ENCODE results near the gene RAP2B.

Gene RAP2B

DNA sequence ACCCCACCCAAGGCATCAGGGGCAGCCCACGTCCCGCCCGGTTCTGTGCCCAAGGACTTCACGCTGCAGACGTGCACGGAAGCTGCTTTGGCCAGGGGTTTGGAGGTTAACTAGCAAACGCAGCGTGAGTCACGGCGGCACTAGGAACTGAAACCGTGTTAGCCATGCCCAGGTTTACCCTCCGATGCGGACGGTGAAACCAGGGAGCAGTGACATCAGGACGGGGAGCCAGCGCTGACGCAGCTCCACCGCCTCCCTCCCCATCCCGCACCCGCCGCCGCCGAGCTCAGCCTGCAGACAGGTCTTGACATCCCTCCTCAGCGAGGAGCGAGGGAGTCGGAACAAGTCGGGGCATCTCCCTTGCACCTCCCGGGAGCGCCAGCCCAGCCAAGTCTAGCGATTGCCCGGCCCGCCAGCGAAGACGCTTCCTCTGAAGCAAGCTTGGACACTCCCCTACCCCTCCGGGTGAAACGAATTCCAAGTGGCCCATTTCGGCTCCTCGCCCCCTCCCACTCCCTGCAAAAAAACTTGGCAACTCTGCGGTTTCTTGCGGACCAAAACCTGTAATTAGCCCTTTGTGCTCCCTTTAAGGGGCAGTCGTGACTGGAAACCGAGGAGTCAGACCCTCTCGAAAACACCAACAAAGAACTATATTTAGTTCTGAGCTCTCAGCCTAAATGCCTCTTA lies 1.4 kb upstream of the RAP2B start:
- peak; percentile 78 for DNase-seq (ENCODE audit: low spot score)

DNA sequence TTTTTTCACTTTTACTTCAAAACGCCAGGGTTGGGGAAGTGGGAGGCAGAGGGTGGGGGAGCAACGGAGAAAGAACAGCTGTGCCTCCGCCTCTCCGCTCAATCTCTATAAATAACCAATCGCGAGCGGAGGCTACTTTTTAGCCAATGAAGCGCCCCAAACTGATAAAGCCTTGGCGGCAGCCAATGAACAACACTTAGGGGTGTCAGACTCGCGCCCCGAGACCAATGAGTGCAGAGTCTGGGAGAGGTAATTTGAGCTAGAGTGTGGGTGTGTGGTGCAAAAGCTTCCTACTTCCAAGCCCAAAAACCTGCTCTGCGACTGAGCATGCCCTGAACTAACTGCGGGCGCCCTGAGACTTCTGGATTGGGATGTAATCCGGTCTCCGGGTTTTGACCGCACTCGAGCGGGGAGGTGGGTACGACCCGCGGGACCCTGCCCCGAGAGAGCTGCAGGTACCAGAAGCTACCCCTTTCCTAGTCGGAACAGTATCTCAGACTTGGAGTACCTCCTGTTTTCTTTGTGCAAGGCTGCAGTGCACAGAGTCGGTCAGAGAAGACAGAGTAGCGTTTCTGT lies 800 bp upstream of the RAP2B start:
- DNase-seq (ENCODE audit: low spot score), result peak; percentile 90

DNA sequence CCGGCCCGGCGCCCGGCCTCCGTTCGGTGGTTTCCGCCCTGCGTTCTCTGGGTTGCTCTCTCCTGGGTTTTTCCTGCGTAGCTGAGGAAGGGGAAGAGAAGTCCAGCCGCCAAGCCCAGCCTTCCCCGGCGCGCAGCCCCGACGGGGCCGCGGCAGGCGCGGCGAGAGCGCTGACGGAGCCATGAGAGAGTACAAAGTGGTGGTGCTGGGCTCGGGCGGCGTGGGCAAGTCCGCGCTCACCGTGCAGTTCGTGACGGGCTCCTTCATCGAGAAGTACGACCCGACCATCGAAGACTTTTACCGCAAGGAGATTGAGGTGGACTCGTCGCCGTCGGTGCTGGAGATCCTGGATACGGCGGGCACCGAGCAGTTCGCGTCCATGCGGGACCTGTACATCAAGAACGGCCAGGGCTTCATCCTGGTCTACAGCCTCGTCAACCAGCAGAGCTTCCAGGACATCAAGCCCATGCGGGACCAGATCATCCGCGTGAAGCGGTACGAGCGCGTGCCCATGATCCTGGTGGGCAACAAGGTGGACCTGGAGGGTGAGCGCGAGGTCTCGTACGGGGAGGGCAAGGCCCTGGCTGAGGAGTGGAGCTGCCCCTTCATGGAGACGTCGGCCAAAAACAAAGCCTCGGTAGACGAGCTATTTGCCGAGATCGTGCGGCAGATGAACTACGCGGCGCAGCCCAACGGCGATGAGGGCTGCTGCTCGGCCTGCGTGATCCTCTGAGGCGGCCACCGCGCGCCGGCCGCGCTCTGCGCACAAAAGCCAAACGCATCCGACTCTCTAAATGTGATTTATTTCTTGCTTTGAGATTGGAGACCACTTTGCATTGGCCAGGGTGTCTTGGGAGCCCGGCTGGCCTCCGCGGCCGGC lies 727 bp downstream of the RAP2B start:
- DNase-seq (ENCODE audit: low spot score), result peak; percentile 55

DNA sequence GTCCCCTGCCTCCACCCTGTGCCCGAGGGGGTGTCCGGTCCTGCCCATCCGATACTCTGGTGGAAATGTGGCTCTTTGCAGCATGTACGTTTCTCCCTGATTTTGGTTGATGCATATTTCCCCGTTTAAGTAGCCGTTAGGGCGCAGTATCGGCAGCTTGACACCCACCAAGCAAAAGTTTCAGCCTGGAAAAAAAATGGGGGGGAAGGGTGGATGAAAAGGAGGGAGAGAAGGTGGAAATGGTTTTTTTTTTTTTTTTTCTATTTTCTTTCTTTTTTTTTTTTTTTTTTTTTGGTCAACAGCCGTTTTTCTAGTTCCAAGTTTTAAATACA lies 1.3 kb downstream of the RAP2B start:
- DNase-seq (ENCODE audit: low spot score), result peak; percentile 57

DNA sequence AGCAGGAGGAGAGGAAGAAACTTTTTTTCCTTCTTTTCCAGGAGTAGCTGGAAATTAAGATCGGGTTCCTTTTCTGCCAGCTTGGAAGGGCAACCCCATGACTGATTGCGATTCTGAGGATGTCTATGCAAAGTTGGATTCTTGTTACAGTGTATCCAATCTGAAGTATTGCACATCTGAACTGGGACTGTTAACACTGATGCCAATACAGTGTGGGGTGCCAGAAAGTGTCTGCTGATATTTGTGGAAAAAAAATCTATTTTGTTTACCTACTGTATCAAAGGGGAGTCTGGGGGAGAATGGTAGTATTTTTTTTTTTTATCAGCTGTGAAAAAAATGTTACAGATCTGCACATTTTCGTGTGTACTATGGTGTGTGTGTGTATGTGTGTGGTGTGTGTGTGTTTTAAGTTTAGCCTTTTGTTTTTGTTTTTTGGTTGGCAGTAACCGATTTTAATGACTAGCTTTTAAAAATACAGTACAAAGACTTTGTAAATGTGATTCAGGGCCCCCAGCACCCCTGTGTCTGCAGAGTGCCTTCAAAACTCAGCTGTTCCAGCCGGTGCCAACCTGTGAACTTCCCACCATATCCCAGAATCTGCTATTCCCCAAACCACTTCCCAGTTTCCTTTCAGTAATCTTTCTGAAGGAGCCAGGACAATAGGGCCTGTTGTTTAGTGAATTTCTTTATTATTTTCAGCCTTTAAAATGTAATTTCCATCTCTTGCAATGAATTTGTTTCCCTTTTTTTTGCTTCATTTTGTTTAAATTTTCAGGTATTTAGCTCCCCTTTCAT lies 1.9 kb downstream of the RAP2B start:
- peak; percentile 53 for DNase-seq (ENCODE audit: low spot score)

DNA sequence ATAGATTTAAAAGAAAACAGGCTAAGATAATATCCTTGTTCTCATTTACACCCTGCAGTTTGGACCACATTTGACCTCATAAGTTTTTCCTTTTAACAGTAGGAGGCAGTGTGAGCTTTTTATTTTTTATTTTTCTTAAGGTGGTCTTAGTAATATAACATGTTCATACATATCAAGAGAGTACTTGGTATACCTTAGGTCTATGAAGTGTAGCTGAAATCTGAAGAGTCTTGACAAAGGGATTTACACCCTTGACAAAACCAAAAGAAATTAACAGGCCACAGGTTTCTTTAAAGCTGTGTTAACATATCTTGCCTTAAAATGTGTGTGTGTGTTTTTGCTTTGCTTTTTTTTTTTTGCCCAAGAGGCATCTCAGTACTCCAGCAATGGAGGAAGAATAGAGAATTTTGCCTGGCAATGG lies 3.2 kb downstream of the RAP2B start:
- peak; percentile 63 for DNase-seq (ENCODE audit: low spot score)

DNA sequence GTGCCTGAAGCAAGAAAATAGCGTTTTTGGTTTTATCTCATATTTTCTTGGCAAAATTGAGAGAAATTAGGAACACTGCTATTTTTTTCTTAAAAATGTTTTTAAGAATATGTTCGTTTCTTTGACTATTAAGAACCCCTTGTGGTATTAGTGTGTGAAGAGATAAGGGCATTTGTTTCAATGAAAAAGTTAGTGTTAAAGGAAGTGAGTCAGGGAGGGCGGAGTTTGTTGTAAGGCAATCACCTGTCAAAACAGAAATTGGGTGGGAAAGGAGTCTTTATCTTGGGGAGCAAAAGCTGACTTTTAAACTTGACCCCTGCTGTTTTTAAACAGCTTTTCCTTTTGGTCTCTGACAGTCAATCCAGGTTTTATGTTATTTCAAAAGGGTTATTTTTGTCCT lies 4.2 kb downstream of the RAP2B start:
- peak; percentile 69 for DNase-seq (ENCODE audit: low spot score)

DNA sequence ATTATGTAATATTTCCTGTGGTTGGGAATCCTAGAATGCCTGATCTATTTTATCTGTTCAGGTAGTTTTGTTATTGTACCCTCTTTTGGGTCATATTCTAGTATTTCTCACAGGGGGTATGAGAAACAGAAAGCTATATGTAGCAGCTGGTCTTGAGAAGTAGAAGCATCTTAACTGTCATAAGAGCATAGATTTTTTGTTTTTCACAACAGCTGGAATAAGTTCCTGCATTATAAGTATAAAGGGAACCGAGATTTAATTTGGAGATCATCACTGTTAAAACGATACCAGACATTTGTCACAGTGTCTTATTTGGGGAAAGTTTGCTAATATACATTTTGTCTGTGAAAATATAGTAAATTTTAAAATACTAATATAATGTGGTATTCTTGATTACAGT lies 4.8 kb downstream of the RAP2B start:
- DNase-seq (ENCODE audit: low spot score), result no peak

DNA sequence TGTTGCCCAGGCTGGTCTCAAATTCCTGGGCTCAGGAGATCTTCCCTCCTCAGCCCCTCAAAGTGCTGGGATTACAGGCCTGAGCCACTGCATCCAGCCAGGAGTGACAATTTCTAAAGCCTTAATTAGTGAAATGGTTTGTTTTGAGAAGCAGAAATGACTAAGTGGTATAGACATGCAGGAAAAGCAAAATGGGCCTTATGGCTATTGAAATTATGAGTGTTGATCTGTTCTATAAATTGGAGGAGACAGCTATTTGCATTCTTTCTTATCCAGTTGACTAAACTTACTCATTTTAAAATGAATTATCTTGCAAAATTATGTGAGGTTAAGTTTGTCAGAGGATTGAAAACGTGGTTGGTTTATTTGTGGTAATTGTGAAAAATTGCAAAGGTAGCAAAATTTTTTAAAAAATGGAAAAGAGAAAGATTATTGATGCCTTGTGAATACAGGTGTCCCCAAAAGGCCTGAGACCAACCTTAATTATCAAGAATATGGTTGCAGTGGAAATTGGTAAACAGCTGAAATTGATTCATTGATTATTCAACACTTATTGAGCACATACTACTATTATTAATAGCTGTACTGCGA lies 7.9 kb downstream of the RAP2B start:
- no peak for DNase-seq (ENCODE audit: low spot score)

DNA sequence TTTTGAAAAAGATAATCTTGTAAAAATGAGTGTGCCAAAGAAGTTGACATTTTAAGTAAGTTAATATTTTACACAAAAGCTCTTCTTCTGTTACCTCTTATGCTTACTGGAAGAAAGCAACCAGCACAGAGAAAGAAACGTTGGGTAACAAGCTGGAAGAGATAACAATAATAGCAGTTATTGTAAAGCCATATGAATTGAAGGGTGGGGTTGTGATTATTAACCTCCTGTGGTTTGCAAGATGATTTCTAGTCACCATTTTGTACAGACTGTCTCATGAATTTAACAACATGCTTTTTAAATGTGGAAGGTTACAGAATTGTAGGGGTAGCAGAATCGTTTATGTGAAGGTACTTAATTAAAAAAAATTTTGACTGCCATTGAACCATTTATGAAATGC lies 9.2 kb downstream of the RAP2B start:
- DNase-seq (ENCODE audit: low spot score), result peak; percentile 12

DNA sequence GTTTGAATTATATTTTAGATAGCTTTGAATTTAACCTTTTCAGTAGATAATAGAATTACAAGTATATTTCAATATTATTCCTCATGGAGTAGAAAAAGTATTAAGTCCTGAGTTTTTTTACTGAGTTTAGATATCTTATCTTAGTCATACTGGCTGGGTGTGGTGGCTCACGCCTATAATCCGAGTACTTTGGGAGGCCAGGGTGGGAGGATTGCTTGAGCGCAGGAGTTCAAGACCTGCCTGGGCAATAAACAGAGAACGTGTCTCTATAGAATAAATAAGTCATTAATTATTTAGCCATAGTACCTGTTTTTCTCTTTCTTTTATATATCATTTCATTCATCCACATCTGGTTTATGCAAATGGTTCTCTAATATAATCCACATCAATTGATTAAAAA lies 9.9 kb downstream of the RAP2B start:
- DNase-seq (ENCODE audit: low spot score), result peak; percentile 51

DNA sequence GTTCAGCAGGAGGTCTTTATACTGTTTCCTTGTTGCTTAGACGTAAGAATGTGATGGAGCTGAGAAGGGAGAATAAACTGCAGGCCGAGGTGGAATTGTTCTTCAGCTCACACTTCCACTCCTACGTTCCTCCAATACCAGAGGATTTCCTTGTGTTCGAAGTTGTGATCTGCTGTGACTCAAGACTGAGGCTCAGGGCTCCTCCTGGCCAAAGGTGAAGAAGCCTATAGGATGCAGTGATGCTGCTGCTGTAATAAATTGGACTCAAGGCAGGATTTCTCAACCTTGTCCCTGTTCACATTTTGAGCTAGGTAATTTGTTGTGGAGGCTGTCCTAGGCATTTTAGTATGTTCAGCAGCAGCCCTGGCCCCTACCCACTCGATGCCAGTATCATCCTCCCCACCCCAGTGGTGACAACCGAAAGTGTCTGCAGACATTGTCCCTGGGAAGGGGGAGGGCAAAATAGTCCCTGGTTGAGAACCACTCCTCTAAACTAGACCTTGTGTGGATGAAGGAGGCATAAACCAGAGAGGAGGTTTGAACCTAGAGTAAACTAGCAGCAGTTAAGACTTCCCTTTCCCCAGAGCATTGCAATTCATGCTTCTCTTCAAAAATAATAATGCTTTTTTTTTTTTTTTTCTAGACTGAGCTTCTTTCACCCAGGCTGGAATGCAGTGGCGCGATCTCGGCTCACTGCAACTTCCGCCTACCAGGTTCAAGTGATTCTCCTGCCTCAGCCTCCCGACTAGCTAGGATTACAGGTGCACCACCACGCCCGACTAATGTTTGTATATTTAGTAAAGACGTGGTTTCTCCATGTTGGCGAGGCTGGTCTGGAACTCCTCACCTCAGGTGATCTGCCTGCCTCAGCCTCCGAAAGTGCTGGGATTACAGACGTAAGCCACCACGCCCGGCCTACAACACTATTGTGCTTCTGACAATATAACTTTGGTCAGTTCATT lies 11.1 kb downstream of the RAP2B start:
- DNase-seq (ENCODE audit: low spot score), result no peak

DNA sequence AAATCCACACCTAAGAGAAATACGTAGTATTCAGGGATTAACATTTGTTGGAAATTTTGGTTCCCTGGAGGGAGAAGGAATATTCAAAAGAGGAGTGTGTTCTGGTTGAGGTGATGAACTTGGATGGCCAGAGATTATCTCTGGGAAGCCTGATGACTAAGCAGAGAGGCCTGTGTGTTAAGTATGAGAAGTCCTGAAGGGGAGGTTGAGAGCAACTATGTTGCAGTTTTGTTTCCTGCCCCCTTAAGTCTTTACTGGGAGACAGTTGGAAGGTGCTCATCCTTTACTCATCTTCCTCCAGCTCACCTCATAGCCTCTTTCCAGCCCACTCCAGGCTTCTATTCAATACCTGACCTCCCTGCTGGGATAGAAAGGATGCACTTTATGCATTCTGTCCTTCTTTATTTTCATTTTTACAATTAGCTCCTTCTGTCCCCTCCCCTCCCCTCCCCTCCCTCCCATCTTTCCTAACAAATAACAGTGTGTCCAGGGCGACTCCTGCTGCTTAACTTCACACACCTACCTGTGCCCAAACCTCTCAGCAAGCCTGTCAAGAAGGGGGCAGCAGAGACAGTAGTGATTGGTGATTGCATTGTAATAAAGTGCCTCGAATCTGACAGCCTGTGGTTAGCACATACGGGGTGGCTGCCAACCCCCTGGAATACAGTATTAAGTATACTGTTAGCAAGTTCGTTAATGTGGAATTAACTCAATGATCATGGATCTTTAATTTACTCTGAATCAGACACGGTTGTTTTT lies 11.9 kb downstream of the RAP2B start:
- peak; percentile 29 for DNase-seq (ENCODE audit: low spot score)

DNA sequence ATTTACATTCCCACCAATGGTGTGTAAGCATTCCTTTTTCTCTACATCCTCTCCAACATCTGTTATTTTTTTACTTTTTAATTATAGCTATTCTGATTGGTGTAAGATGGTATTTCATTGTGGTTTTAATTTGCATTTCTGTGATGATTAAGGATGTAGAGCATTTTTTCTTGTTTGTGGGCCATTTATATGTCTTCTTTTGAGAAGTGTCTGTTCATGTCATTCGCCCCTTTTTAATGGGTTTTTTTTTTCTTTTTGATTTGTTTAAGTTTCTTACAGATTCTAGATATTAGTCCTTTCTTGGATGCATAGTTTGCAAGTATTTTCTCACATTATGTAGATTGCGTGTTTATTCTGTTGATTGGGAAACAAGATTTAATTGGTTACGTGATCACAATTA lies 14.2 kb downstream of the RAP2B start:
- DNase-seq (ENCODE audit: low spot score), result no peak

DNA sequence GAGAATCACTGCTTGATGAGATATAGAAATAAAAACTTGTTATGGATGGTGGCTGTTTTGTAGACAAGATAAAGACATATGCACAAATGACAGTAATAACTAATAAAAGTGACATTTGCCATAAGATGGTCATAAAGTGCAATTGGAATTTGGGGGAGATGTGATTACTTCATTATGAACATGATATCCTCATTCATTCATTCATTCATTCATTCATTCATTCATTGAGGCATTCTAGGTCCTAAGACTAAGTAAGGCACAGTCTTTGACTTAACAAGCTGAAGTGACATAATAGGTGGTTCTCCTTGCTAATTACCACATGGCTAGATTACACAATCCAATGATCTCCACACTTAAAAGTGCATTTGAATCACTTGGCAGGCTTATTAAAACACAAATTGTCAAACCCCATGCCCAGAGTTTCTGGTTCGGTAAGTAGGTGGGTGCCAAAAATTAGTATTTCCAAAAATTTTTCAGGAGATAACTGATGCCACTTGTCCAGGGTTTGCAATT lies 18.9 kb downstream of the RAP2B start:
- no peak for DNase-seq (ENCODE audit: low spot score)

DNA sequence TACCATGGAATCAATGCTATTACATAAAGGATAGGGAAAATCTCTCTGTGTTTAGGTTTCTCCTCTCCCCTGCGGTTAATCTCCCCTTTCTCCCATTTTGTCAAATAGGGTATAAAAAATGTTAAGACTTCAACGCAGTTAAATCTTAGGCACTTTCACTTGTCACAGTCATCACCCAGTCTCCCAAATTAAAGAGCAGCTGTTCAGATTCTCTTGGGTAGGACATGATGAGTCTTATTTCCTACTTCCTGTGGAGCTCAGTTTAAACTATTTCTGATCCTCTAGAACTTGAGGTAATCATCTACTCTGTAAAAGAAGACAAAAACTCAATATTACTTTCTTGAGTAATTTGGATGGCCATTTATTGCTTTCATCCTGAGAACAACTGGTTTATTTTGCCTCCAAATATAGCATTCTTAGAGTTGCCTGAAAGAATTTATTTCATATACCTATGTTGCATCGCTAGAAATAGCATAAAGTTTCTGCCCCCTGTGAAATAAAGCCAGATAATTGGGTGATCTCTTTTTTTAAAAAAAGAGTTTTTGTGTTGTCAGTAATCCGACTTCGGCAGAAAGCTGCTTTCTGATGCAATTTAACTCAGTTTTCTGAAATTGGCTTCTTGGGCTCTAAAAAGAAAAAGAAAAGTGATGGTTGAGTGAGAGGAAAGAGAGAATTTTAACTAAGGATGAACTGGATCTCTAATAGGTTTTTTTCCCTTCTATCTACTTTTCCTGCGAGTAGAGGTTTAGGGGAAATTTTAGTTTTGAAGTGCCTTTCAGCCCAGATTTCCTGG lies 20.7 kb downstream of the RAP2B start:
- no peak for DNase-seq (ENCODE audit: low spot score)

DNA sequence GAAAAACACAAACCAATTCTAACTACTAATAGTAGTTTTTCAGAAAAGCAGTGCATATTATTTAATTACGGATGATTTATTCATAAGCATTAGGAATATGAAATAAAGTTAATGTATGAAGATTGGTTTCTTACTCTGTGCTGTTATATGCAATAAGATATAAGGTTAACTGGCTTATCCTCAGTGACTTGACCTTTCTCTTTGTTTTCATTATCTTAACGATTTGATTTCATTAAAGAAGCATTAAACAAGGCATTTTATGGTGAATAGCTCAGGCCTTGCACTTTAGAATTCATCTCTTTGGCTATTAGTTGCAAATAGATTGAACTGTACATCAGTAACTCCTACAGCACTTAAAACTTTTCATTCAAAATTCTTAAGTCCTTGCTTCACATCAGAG lies 28.9 kb downstream of the RAP2B start:
- no peak for DNase-seq (ENCODE audit: low spot score)

DNA sequence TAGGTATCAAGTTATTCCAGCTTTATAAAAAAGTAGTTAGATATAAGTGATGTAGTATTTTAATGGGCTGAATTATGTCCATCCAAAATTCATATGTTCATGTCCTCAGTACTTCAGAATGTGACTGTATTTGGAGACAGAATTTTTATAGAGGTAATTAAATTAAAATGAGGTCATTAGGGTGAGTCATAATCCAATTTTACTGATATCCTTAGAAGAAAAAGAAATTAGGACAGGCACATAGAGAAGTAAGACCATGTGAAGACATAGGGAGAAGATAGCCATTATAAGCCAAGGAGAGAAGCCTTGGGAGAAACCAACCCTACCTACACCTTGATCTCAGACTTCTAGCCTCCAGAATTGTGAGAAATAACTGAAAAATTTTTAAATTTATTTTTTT lies 30.3 kb downstream of the RAP2B start:
- no peak for DNase-seq (ENCODE audit: low spot score)

Measured in hematopoietic multipotent progenitor cell treated with erythropoietin and hydrocortisone succinate and interleukin-3 and kit ligand, for 17 days (in vitro differentiated cells).